B cell (primary cell): ENCODE results near the gene ZNRF2. TPM values are rescaled to one million over a fixed set of nuclear protein-coding genes. Genes with fewer than 3 reads are reported as not detected.

Experiments used
- ATAC-seq: fragments of 200-7000 bp; cut with Tn5 transposase; one replicate; pipeline ENCODE4 v1.10.0; 2021; ENCODE audit warnings: low read depth, mild to moderate bottlenecking, moderate number of reproducible peaks, moderate library complexity
- CTCF ChIA-PET: fragments of 350-600 bp; sonication (Branson Sonifier 250); formaldehyde crosslinking; loops from one replicate; lab custom pipeline; 2021; ENCODE audit warnings: antibody characterized with exemption, inconsistent platforms; lab: Charles Lee
- POLR2A ChIA-PET: fragments of 350-600 bp; sonication (Branson Sonifier 250); formaldehyde crosslinking; loops from one replicate; lab custom pipeline; 2021; ENCODE audit warnings: antibody characterized with exemption; lab: Charles Lee
- DNase-seq: peaks from one replicate; pipeline ENCODE4 v3.0.0; 2013
- H2AFZ ChIP-seq: 2 replicates; pipeline ENCODE4 v1.6.1; 2012; ENCODE audit warnings: mild to moderate bottlenecking, low read depth, low read length; ENCODE audit not compliant: insufficient read depth, poor library complexity, severe bottlenecking
- H3K27ac ChIP-seq, 2 donors: 1 replicate in 1 of 2; 2 replicates in 1 of 2; pipeline ENCODE4 v1.5.1; 2012 to 2013; ENCODE audit warnings: low read length in 2 of 2, mild to moderate bottlenecking in 2 of 2, moderate library complexity in 1 of 2
- H3K27me3 ChIP-seq, 4 experiments: fragments of 200-600 bp in 1 of 4; sonication (generic) in 1 of 4; replicated peaks in 1 of 4; 1 replicate in 2 of 4; 2 replicates in 2 of 4; pipeline versions ENCODE4 v1.6.1 to v1.7.0; 2013 to 2016; ENCODE audit warnings: low read length in 3 of 4, mild to moderate bottlenecking in 2 of 4, mixed read lengths in 1 of 4, moderate library complexity in 1 of 4; ENCODE audit not compliant: insufficient read depth in 4 of 4, control insufficient read depth in 3 of 4; ENCODE audit errors: control extremely low read depth in 1 of 4
- H3K36me3 ChIP-seq, 2 experiments: replicated peaks in 1 of 2; 1 replicate in 1 of 2; 2 replicates in 1 of 2; pipeline versions ENCODE4 v1.6.1 to v1.7.1; 2013; ENCODE audit warnings: low read length in 1 of 2; ENCODE audit not compliant: insufficient read depth in 2 of 2, control insufficient read depth in 1 of 2; ENCODE audit errors: control extremely low read depth in 1 of 2, extremely low read depth in 1 of 2
- H3K4me1 ChIP-seq, 2 donors: fragments of 200-600 bp in 1 of 2; sonication (generic) in 1 of 2; 1 replicate in 1 of 2; 2 replicates in 1 of 2; pipeline versions ENCODE4 v1.5.1 to v1.6.1; 2013 to 2017; ENCODE audit warnings: low read length in 2 of 2; ENCODE audit not compliant: control insufficient read depth in 2 of 2, insufficient read depth in 2 of 2
- H3K4me2 ChIP-seq: replicated peaks from 2 replicates; pipeline ENCODE3; 2012; ENCODE audit warnings: mild to moderate bottlenecking, low read depth, low read length; ENCODE audit not compliant: poor library complexity, severe bottlenecking
- H3K4me3 ChIP-seq, 5 experiments: fragments of 200-600 bp in 1 of 5; sonication (generic) in 1 of 5; 1 replicate in 3 of 5; 2 replicates in 2 of 5; pipeline versions ENCODE4 v1.5.1 to v1.7.0; 2011 to 2016; ENCODE audit warnings: low read length in 4 of 5, mild to moderate bottlenecking in 4 of 5, low read depth in 2 of 5, control low read depth in 1 of 5, moderate library complexity in 1 of 5; ENCODE audit not compliant: insufficient read depth in 1 of 5; ENCODE audit errors: control extremely low read depth in 1 of 5, extremely low read depth in 1 of 5
- H3K79me2 ChIP-seq: fragments of 200-600 bp; sonication (generic); one replicate; pipeline ENCODE4 v1.6.0; 2016; ENCODE audit warnings: low read length; ENCODE audit not compliant: control insufficient read depth, insufficient read depth
- H3K9ac ChIP-seq: fragments of 200-600 bp; sonication (generic); 2 replicates; pipeline ENCODE4 v1.6.1; 2017; ENCODE audit warnings: mild to moderate bottlenecking, low read length, moderate library complexity
- H3K9me3 ChIP-seq, 3 donors: one replicate each; pipeline versions ENCODE4 v1.6.1 to v1.7.1; 2013; ENCODE audit warnings: low read length in 2 of 3; ENCODE audit not compliant: control insufficient read depth in 2 of 3, insufficient read depth in 1 of 3; ENCODE audit errors: control extremely low read depth in 1 of 3
- H4K20me1 ChIP-seq: 2 replicates; pipeline ENCODE4 v1.6.0; 2012; ENCODE audit warnings: mild to moderate bottlenecking, low read length; ENCODE audit not compliant: insufficient read depth, control insufficient read depth, poor library complexity, severe bottlenecking
- H3K27ac Mint-ChIP-seq: one replicate; pipeline ENCODE4 v1.8.0; 2021; ENCODE audit warnings: mixed read lengths
- H3K27me3 Mint-ChIP-seq: one replicate; pipeline ENCODE4 v1.8.0; 2021; ENCODE audit warnings: mixed read lengths
- H3K4me1 Mint-ChIP-seq: one replicate; pipeline ENCODE4 v1.8.0; 2021; ENCODE audit warnings: mixed read lengths
- H3K4me3 Mint-ChIP-seq: one replicate; pipeline ENCODE4 v1.8.0; 2021; ENCODE audit warnings: mixed read lengths
- H3K9me3 Mint-ChIP-seq: one replicate; pipeline ENCODE4 v1.8.0; 2022; ENCODE audit warnings: mixed read lengths; ENCODE audit not compliant: insufficient read depth
- EZH2 ChIP-seq: IDR thresholded peaks from 2 replicates; pipeline ENCODE4 v1.6.1; 2012; ENCODE audit warnings: borderline replicate concordance, low read depth, mild to moderate bottlenecking, moderate library complexity, low read length; ENCODE audit not compliant: insufficient read depth, poor library complexity, severe bottlenecking
- WGBS: methylation state at CpG from one replicate; pipeline ENCODE4 v1.1.5; 2013; ENCODE audit warnings: missing lambda C conversion rate; ENCODE audit not compliant: insufficient coverage; 5-methylcytosine and 5-hydroxymethylcytosine counted together
- intact Hi-C: fragments of 100-400 bp; cut with micrococcal nuclease; formaldehyde crosslinking; loops from one replicate; pipeline ENCODE4 v1.10.0; 2022
- polyA plus RNA-seq: library from polyadenylated mRNA; depleted of rRNA; stranded (reverse); fragments of >200 nt; gene quantifications from 2 replicates; pipeline ENCODE4 v1.2.3, GENCODE V29; 2012
- total RNA-seq, 2 donors: library from RNA; stranded (reverse); fragments of 120-200 nt in 1 of 2; gene quantifications; 1 replicate in 1 of 2; 2 replicates in 1 of 2; pipeline versions ENCODE4 v1.2.3 to v1.2.4, GENCODE V29; 2013 to 2022
- TF ChIP-seq, protein P1 (sequence below): fragments of 200-600 bp; IDR thresholded peaks from one replicate; pipeline ENCODE4 v1.8.0; 2022; ENCODE audit warnings: antibody characterized with exemption, mild to moderate bottlenecking

The ZNRF2 gene
- total and polyA plus RNA-seq, 2 donors (not counting 1 experiment from before 2014, with no cell fraction given) = 6.4 to 32.0 TPM

DNA sequence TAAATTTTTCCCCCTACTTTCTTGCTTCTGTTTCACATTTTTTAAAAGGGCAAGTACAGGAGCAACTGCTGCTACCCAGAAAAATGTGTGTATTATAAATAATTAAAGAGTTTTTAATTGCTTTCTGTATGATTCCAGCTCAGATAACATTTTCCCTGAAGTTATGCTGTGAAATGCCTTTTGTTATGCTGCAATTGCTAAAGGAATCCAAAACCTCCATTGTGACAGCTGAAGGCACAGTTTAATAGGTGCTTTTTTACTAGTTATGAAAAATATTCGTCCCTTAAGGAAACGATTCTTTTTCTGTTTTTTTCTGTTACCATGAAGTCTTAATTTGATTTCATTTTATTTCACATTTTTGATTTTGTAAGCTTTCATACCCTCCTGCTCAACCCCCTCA lies 83.2 kb downstream of the ZNRF2 start:
- H3K27ac ChIP-seq = no peak overlapping the region
- H4K20me1 ChIP-seq = no peaks in the 10 kb centered on the region
- H3K4me1 ChIP-seq = peaks cover 4 to 9% of the 10 kb centered on the region in 2 donors
- no peaks in the 10 kb centered on the region for H3K9me3 Mint-ChIP-seq
- H3K4me3 Mint-ChIP-seq = no peak overlapping the region
- H3K9ac ChIP-seq = no peak overlapping the region
- H3K4me1 Mint-ChIP-seq = peaks cover 23% of the 10 kb centered on the region
- no peak for ATAC-seq
- DNase-seq = no peak
- H3K36me3 ChIP-seq = peaks cover 3% of the 10 kb centered on the region in 2 experiments
- no peaks in the 10 kb centered on the region for H3K27me3 ChIP-seq
- TF ChIP-seq, protein P1, sequence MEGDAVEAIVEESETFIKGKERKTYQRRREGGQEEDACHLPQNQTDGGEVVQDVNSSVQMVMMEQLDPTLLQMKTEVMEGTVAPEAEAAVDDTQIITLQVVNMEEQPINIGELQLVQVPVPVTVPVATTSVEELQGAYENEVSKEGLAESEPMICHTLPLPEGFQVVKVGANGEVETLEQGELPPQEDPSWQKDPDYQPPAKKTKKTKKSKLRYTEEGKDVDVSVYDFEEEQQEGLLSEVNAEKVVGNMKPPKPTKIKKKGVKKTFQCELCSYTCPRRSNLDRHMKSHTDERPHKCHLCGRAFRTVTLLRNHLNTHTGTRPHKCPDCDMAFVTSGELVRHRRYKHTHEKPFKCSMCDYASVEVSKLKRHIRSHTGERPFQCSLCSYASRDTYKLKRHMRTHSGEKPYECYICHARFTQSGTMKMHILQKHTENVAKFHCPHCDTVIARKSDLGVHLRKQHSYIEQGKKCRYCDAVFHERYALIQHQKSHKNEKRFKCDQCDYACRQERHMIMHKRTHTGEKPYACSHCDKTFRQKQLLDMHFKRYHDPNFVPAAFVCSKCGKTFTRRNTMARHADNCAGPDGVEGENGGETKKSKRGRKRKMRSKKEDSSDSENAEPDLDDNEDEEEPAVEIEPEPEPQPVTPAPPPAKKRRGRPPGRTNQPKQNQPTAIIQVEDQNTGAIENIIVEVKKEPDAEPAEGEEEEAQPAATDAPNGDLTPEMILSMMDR = no peak
- TF ChIP-seq EZH2 = no peak
- no peaks in the 10 kb centered on the region for H3K79me2 ChIP-seq
- POLR2A ChIA-PET = no interaction called here
- no peaks in the 10 kb centered on the region for H3K27me3 Mint-ChIP-seq
- no peak overlapping the region for H3K27ac Mint-ChIP-seq
- no CpG with 5 or more reads among the region's 2 CpGs for WGBS
- intact Hi-C loops = no loop called here
- peaks cover 0 to 5% (median 0%) of the 10 kb centered on the region in 3 donors for H3K9me3 ChIP-seq
- H3K4me2 ChIP-seq = no peak overlapping the region
- no peak overlapping the region for H2AFZ ChIP-seq
- H3K4me3 ChIP-seq = no peak overlapping the region
- CTCF ChIA-PET = no interaction called here

DNA sequence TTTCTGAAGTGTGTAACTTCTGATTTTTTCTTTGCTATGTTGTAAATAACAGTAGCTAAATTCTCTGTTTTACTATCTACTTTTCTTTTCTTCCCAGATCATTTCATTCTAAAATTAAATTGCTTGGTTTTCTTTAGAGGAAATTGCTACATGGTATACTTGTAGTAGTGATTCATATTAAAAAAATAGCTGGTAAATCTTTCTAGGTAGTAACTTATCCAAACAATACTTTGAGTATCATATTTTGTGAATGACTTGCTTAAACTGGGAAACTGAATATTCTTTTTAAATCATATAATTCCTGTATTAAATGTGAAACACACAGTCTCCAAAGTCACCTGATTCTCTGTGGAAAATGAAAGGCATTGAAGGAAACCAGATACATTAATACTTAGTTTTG lies 85.5 kb downstream of the ZNRF2 start:
- no peak overlapping the region for H3K9ac ChIP-seq
- no peaks in the 10 kb centered on the region for H3K27me3 ChIP-seq
- ChIA-PET POLR2A (no interaction called here), CTCF (no interaction called here)
- H3K27ac ChIP-seq = no peak overlapping the region
- no peaks in the 10 kb centered on the region for H3K9me3 ChIP-seq
- TF ChIP-seq EZH2 = no peak
- TF ChIP-seq, protein P1 = no peak
- H2AFZ ChIP-seq = no peak overlapping the region
- DNase-seq (no peak), ATAC-seq (no peak)
- no peaks in the 10 kb centered on the region for H3K4me1 ChIP-seq
- no peak overlapping the region for H3K4me2 ChIP-seq
- intact Hi-C loops = no loop called here
- no peaks in the 10 kb centered on the region for H3K79me2 ChIP-seq
- Mint-ChIP-seq H3K27me3 (no peaks in the 10 kb centered on the region), H3K27ac (no peak overlapping the region), H3K4me3 (no peak overlapping the region), H3K4me1 (peaks cover 6% of the 10 kb centered on the region), H3K9me3 (no peaks in the 10 kb centered on the region)
- no peaks in the 10 kb centered on the region for H4K20me1 ChIP-seq
- H3K36me3 ChIP-seq = peaks cover 3% of the 10 kb centered on the region in 2 experiments
- no peak overlapping the region for H3K4me3 ChIP-seq
